Medulla oblongata (tissue), 1 donor: ENCODE data around the gene SIGLECL1.
A peak's percentile ranks its signal among the peaks of the same experiment; 100 is the strongest.

Source experiments
- DNase-seq: peaks from one replicate; pipeline ENCODE4 v3.0.0-alpha.2; 2015; ENCODE audit errors: extremely low spot score

The SIGLECL1 gene

GRCh38 chr19:51250786-51251467 is at the start of gene SIGLECL1:
Gene SIGLECL1 (plus strand): TSS chr19:51251080. CDS start chr19:51264073, 12,993 bp downstream.
- no peak for DNase-seq

- DNase-seq = no peak
These were observed 49.2 kb upstream of the SIGLECL1 start for GRCh38 chr19:51201712-51202111.

GRCh38 chr19:51203916-51204315 is 47.0 kb upstream of the SIGLECL1 start:
- peak; percentile 21 for DNase-seq

GRCh38 chr19:51204321-51204720 is 46.6 kb upstream of the SIGLECL1 start:
- DNase-seq = no peak

- DNase-seq = no peak
These were observed 43.1 kb upstream of the SIGLECL1 start for GRCh38 chr19:51207747-51208146.

- no peak for DNase-seq
These were observed 40.6 kb upstream of the SIGLECL1 start for GRCh38 chr19:51210191-51210784.

GRCh38 chr19:51210874-51211361 is 40.0 kb upstream of the SIGLECL1 start:
- peak; percentile 36 for DNase-seq

GRCh38 chr19:51211833-51212232 is 39.0 kb upstream of the SIGLECL1 start:
- no peak for DNase-seq

- DNase-seq = no peak
These were observed 31.6 kb upstream of the SIGLECL1 start for GRCh38 chr19:51219307-51219706.

- no peak for DNase-seq
These were observed 30.9 kb upstream of the SIGLECL1 start for GRCh38 chr19:51219971-51220370.

GRCh38 chr19:51220996-51221395 is 29.9 kb upstream of the SIGLECL1 start:
- no peak for DNase-seq

- no peak for DNase-seq
These were observed 26.7 kb upstream of the SIGLECL1 start for GRCh38 chr19:51224163-51224641.

- DNase-seq = peak; percentile 50
These were observed 25.9 kb upstream of the SIGLECL1 start, which contains the start of gene CD33 for GRCh38 chr19:51224898-51225393. Gene CD33 (plus strand): TSS chr19:51225080. CDS start chr19:51225119, 39 bp downstream.

GRCh38 chr19:51226067-51226466 is 24.8 kb upstream of the SIGLECL1 start:
- DNase-seq = no peak

GRCh38 chr19:51227326-51227725 is 23.6 kb upstream of the SIGLECL1 start:
- DNase-seq = no peak

GRCh38 chr19:51227966-51228365 is 22.9 kb upstream of the SIGLECL1 start:
- no peak for DNase-seq

GRCh38 chr19:51240866-51241265 is 10.0 kb upstream of the SIGLECL1 start:
- DNase-seq = no peak

GRCh38 chr19:51242881-51243630 is 7.8 kb upstream of the SIGLECL1 start:
- no peak for DNase-seq

- DNase-seq = no peak
These were observed 4.7 kb upstream of the SIGLECL1 start for GRCh38 chr19:51246164-51246552.

GRCh38 chr19:51247972-51248590 is 2.8 kb upstream of the SIGLECL1 start:
- DNase-seq = no peak

GRCh38 chr19:51251468-51251820 is 564 bp downstream of the SIGLECL1 start:
- DNase-seq = no peak
